HEK293T (cell line): ENCODE data around the gene TIMELESS.
A peak's percentile ranks its signal among the peaks of the same experiment; 100 is the strongest.

Experiments used
- CTCF ChIA-PET: fragments of 350-600 bp; formaldehyde crosslinking; extraction: SDS; loops from one replicate; lab custom pipeline; 2021; ENCODE audit warnings: antibody characterized with exemption, inconsistent platforms; lab: Yijun Ruan, JAX
- POLR2A ChIA-PET: fragments of 350-600 bp; formaldehyde crosslinking; extraction: SDS; loops from one replicate; lab custom pipeline; 2020; ENCODE audit warnings: antibody characterized with exemption, inconsistent platforms; lab: Yijun Ruan, JAX
- DNase-seq: peaks from one replicate; pipeline ENCODE4 v3.0.0; 2012; ENCODE audit warnings: mixed read lengths; ENCODE audit errors: extremely low spot score
- ARNT ChIP-seq: fragments of 450-650 bp; IDR thresholded peaks from 2 replicates; pipeline ENCODE4 v1.6.1; 2017; ENCODE audit warnings: mild to moderate bottlenecking
- BHLHE40 ChIP-seq: fragments of 450-650 bp; IDR thresholded peaks from 2 replicates; pipeline ENCODE4 v1.6.1; 2016; ENCODE audit warnings: mild to moderate bottlenecking, moderate library complexity, borderline replicate concordance
- CTBP1 ChIP-seq: fragments of 450-650 bp; IDR thresholded peaks from 2 replicates; pipeline ENCODE4 v1.6.1; 2016; ENCODE audit warnings: borderline replicate concordance
- ELF4 ChIP-seq: fragments of 450-650 bp; IDR thresholded peaks from 2 replicates; pipeline ENCODE4 v1.6.1; 2017; ENCODE audit warnings: antibody characterized with exemption
- FOXA1 ChIP-seq: fragments of 450-650 bp; IDR thresholded peaks from 2 replicates; pipeline ENCODE4 v1.6.1; 2016; ENCODE audit warnings: mild to moderate bottlenecking
- FOXK2 ChIP-seq: fragments of 450-650 bp; IDR thresholded peaks from 2 replicates; pipeline ENCODE4 v1.6.1; 2016; ENCODE audit warnings: mild to moderate bottlenecking
- FOXM1 ChIP-seq: fragments of 450-650 bp; IDR thresholded peaks from 2 replicates; pipeline ENCODE4 v1.6.1; 2017; ENCODE audit warnings: mild to moderate bottlenecking, borderline replicate concordance
- HDGF ChIP-seq: fragments of 450-650 bp; IDR thresholded peaks from 2 replicates; pipeline ENCODE4 v1.6.1; 2017; ENCODE audit warnings: antibody characterized with exemption, borderline replicate concordance
- L3MBTL2 ChIP-seq: fragments of 450-650 bp; conservative IDR thresholded peaks from 2 replicates; pipeline ENCODE4 v1.6.1; 2016; ENCODE audit warnings: mild to moderate bottlenecking
- LEF1 ChIP-seq: fragments of 450-650 bp; IDR thresholded peaks from 2 replicates; pipeline ENCODE4 v1.6.1; 2017; ENCODE audit warnings: mild to moderate bottlenecking, borderline replicate concordance
- NFRKB ChIP-seq: fragments of 450-650 bp; IDR thresholded peaks from 2 replicates; pipeline ENCODE4 v1.6.1; 2016; ENCODE audit warnings: mild to moderate bottlenecking, moderate library complexity
- PKNOX1 ChIP-seq: fragments of 450-650 bp; IDR thresholded peaks from 2 replicates; pipeline ENCODE4 v1.6.1; 2016
- SP1 ChIP-seq: fragments of 450-650 bp; IDR thresholded peaks from 2 replicates; pipeline ENCODE4 v1.6.1; 2017
- SUZ12 ChIP-seq: fragments of 450-650 bp; IDR thresholded peaks from 2 replicates; pipeline ENCODE4 v1.6.1; 2016; ENCODE audit warnings: mild to moderate bottlenecking
- TARDBP ChIP-seq: fragments of 450-650 bp; IDR thresholded peaks from 2 replicates; pipeline ENCODE4 v1.6.1; 2016
- ZNF384 ChIP-seq: fragments of 450-650 bp; IDR thresholded peaks from 2 replicates; pipeline ENCODE4 v1.6.1; 2016

The TIMELESS gene

GRCh38 chr12:56477521-56478225 is 28.4 kb upstream of the TIMELESS start:
- no peak for TF ChIP-seq SUZ12
- no peak for TF ChIP-seq FOXK2
- no peak for TF ChIP-seq SP1
- TF ChIP-seq FOXA1: no peak
- no peak for TF ChIP-seq CTBP1
- no peak for TF ChIP-seq L3MBTL2
- no peak for TF ChIP-seq BHLHE40
- no peak for TF ChIP-seq ZNF384
- no peak for TF ChIP-seq FOXM1
- TF ChIP-seq NFRKB: no peak
- TF ChIP-seq HDGF: no peak
- TF ChIP-seq PKNOX1: no peak
- TF ChIP-seq ELF4: no peak
- no peak for TF ChIP-seq LEF1
- TF ChIP-seq TARDBP: no peak
- no peak for TF ChIP-seq ARNT
- no peak for DNase-seq
- POLR2A ChIA-PET: interaction anchor here (0.5 to 1.3 kb wide), 3 partner anchors 8 to 162 kb away, joined by 3 read pairs; partner anchors contain the start of gene CNPY2
- CTCF ChIA-PET: no interaction called here

GRCh38 chr12:56476972-56477432 is 27.8 kb upstream of the TIMELESS start:
- CTCF ChIA-PET: no interaction called here
- TF ChIP-seq HDGF: no peak
- TF ChIP-seq PKNOX1: no peak
- TF ChIP-seq NFRKB: no peak
- no peak for TF ChIP-seq TARDBP
- TF ChIP-seq FOXM1: no peak
- no peak for TF ChIP-seq L3MBTL2
- TF ChIP-seq ELF4: no peak
- TF ChIP-seq ZNF384: no peak
- TF ChIP-seq SUZ12: no peak
- TF ChIP-seq FOXA1: no peak
- TF ChIP-seq ARNT: no peak
- no peak for TF ChIP-seq LEF1
- no peak for TF ChIP-seq BHLHE40
- no peak for TF ChIP-seq SP1
- TF ChIP-seq FOXK2: no peak
- no peak for TF ChIP-seq CTBP1
- POLR2A ChIA-PET: interaction anchor here (0.5 to 1.3 kb wide), 3 partner anchors 8 to 161 kb away, joined by 3 read pairs; partner anchors contain the start of gene CNPY2
- DNase-seq: peak; percentile 2

DNA sequence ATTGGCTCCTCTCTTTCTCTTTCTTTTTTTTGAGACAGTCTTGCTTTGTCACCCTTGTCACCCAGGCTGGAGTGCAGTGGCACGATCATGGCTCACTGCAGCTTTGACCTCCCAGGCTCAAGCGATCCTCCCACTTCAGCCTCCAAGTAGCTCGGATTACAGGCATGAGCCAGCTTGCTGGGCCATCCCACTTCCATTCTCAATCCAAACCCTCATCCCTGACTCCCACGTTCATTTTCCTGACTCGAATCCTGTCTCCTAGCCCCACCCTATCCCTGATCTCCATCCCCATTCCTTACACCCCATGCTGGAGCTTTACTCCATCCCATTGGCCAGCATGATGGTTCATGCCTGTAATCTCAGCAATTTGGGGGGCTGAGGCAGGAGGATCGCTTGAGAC is 26.9 kb upstream of the TIMELESS start:
- CTCF ChIA-PET: no interaction called here
- DNase-seq: no peak
- no peak for TF ChIP-seq ZNF384

DNA sequence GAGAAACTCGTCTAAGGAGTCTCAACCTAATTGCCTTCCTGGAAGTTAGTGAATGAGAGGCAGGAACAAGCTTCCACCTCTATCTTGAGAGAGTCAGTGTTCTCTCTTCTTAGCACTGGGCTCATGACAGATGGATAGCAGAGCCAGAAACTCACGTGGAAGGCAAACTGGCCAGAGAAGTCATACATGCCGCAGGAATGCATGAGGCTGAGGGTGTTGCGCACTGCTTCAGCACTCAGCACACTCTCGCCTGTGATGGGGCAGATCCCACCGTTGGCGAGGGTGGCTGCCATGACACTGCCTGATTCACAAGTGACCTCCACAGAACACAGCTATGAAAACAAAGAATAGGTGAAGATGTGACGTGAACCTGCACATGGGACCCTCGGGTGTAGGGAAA is 25.2 kb upstream of the TIMELESS start:
- ChIA-PET CTCF (no interaction called here), POLR2A (interaction anchor here (1.3 kb wide), 1 partner anchor 141 kb away, joined by 4 read pairs; the partner anchor contains the start of gene PAN2)
- TF ChIP-seq CTBP1: no peak
- no peak for TF ChIP-seq PKNOX1
- no peak for TF ChIP-seq L3MBTL2
- TF ChIP-seq HDGF: no peak
- no peak for TF ChIP-seq TARDBP
- TF ChIP-seq ZNF384: no peak
- no peak for TF ChIP-seq SUZ12
- no peak for TF ChIP-seq ELF4
- TF ChIP-seq BHLHE40: no peak
- TF ChIP-seq ARNT: no peak
- TF ChIP-seq NFRKB: no peak
- no peak for TF ChIP-seq LEF1
- TF ChIP-seq SP1: no peak
- TF ChIP-seq FOXK2: no peak
- no peak for TF ChIP-seq FOXA1
- TF ChIP-seq FOXM1: no peak
- DNase-seq: no peak

More for the DNA sequence above, 26.9 kb upstream of the TIMELESS start:
- POLR2A ChIA-PET: interaction anchor here (1.6 kb wide), 1 partner anchor 27 kb away, joined by 4 read pairs; the partner anchor contains the start of gene TIMELESS

DNA sequence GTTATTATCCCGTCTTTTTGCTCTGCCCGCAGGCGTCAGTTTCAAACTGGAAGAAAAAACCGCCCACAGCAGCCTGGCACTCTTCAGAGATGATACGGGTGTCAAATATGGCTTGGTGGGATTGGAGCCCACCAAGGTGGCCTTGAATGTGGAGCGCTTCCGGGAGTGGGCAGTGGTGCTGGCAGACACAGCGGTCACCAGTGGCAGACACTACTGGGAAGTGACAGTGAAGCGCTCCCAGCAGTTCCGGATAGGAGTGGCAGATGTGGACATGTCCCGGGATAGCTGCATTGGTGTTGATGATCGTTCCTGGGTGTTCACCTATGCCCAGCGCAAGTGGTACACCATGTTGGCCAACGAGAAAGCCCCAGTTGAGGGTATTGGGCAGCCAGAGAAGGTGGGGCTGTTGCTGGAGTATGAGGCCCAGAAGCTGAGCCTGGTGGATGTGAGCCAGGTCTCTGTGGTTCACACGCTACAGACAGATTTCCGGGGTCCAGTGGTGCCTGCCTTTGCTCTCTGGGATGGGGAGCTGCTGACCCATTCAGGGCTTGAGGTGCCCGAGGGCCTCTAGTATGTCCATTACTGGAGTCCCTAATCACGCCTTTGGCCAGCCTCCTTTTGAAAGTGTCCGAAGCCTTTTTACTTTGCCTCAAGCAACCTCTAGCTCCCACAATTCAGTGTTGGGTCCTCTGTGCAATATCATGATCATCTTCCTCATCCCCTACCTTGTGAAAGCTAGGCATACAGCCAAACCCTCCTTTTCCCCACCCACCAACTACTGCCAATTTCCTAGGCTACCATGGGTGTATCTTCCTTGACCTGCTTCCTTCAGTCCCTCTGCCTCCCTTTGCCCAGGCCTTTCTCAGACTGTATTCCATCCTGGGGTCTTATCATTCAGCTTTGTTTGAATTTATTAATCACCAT is 20.0 kb upstream of the TIMELESS start:
- CTCF ChIA-PET: no interaction called here

More for the DNA sequence above, 20.0 kb upstream of the TIMELESS start:
- no peak for DNase-seq
- POLR2A ChIA-PET: interaction anchor here (0.7 to 3.3 kb wide), 10 partner anchors 8 to 153 kb away, joined by 3 to 17 read pairs (median 5); partner anchors contain the start of genes CNPY2, PAN2, STAT2 and TIMELESS
- no peak for TF ChIP-seq PKNOX1
- no peak for TF ChIP-seq BHLHE40
- no peak for TF ChIP-seq ZNF384
- no peak for TF ChIP-seq NFRKB
- no peak for TF ChIP-seq HDGF
- TF ChIP-seq L3MBTL2: no peak
- no peak for TF ChIP-seq CTBP1
- TF ChIP-seq LEF1: no peak
- TF ChIP-seq SUZ12: no peak
- no peak for TF ChIP-seq FOXK2
- no peak for TF ChIP-seq TARDBP
- no peak for TF ChIP-seq SP1
- TF ChIP-seq FOXA1: no peak
